Neural cell (in vitro differentiated cells): ENCODE results near the gene MAD2L2. TPM values are rescaled to one million over a fixed set of nuclear protein-coding genes. Genes with fewer than 3 reads are reported as not detected.

Experiments used
- H2AFZ ChIP-seq: fragments of 200-600, 300-800 bp; sonication (generic), shearing (Covaris generic); 2 replicates; pipeline ENCODE4 v1.6.0; 2014; ENCODE audit warnings: low read depth, mild to moderate bottlenecking, antibody characterized with exemption, low read length, moderate library complexity
- H3F3A ChIP-seq: fragments of 200-600 bp; shearing (Covaris generic); 2 replicates; pipeline ENCODE4 v1.6.1; 2016; ENCODE audit warnings: mild to moderate bottlenecking, moderate library complexity, mixed read lengths, antibody characterized with exemption, low read length; ENCODE audit not compliant: insufficient read depth, poor library complexity, severe bottlenecking
- H3K27ac ChIP-seq: fragments of 200-600, 300-800 bp; sonication (generic), shearing (Covaris generic); 2 replicates; pipeline ENCODE4 v1.5.1; 2014; ENCODE audit warnings: mild to moderate bottlenecking, low read length, moderate library complexity
- H3K27me3 ChIP-seq: fragments of 300-800, 200-600 bp; sonication (generic), shearing (Covaris generic); 2 replicates; pipeline ENCODE4 v1.6.0; 2014; ENCODE audit warnings: mild to moderate bottlenecking, low read depth, low read length, moderate library complexity; ENCODE audit not compliant: insufficient read depth
- H3K36me3 ChIP-seq: fragments of 300-800, 200-600 bp; sonication (generic), shearing (Covaris generic); 2 replicates; pipeline ENCODE4 v1.5.1; 2014; ENCODE audit warnings: mild to moderate bottlenecking, antibody characterized with exemption, low read length, moderate library complexity; ENCODE audit not compliant: insufficient read depth
- H3K4me2 ChIP-seq: fragments of 300-800, 200-600 bp; sonication (generic), shearing (Covaris generic); 2 replicates; pipeline ENCODE4 v1.6.0; 2014; ENCODE audit warnings: mild to moderate bottlenecking, low read length
- H3K4me3 ChIP-seq: fragments of 300-800, 200-600 bp; sonication (generic), shearing (Covaris generic); 2 replicates; pipeline ENCODE4 v1.5.1; 2014; ENCODE audit warnings: mild to moderate bottlenecking, low read length, moderate library complexity
- H3K79me2 ChIP-seq: fragments of 200-600 bp; shearing (Covaris generic); replicated peaks from 2 replicates; pipeline ENCODE4 v1.6.0; 2014; ENCODE audit warnings: mild to moderate bottlenecking, low read length, moderate library complexity; ENCODE audit not compliant: insufficient read depth
- H3K9ac ChIP-seq: fragments of 300-800, 200-600 bp; sonication (generic), shearing (Covaris generic); 2 replicates; pipeline ENCODE4 v1.6.1; 2016; ENCODE audit warnings: mild to moderate bottlenecking, low read length, mixed read lengths
- H3K9me2 ChIP-seq: fragments of 200-600 bp; shearing (Covaris generic); 2 replicates; pipeline ENCODE4 v1.6.1; 2016; ENCODE audit warnings: mild to moderate bottlenecking, low read length, mixed read lengths; ENCODE audit not compliant: insufficient read depth
- H3K9me3 ChIP-seq: fragments of 200-600, 300-800 bp; sonication (generic), shearing (Covaris generic); 2 replicates; pipeline ENCODE4 v1.6.1; 2016; ENCODE audit warnings: mild to moderate bottlenecking, mixed run types, low read length, moderate library complexity, mixed read lengths
- H4K20me1 ChIP-seq: fragments of 200-600 bp; shearing (Covaris generic); 2 replicates; pipeline ENCODE4 v1.6.1; 2016; ENCODE audit warnings: mild to moderate bottlenecking, mixed run types; ENCODE audit not compliant: insufficient read depth
- EP300 ChIP-seq: fragments of 450-650 bp; conservative IDR thresholded peaks from 2 replicates; pipeline ENCODE4 v1.6.1; 2014; ENCODE audit warnings: antibody characterized with exemption, mild to moderate bottlenecking, moderate library complexity; ENCODE audit not compliant: poor library complexity, severe bottlenecking
- EZH2 ChIP-seq: fragments of 200-600, 300-800 bp; shearing (Covaris generic), sonication (generic); IDR thresholded peaks from 2 replicates; pipeline ENCODE4 v1.6.1; 2014; ENCODE audit warnings: antibody characterized with exemption, low read length, borderline replicate concordance, mild to moderate bottlenecking; ENCODE audit not compliant: insufficient read depth, poor library complexity, severe bottlenecking
- MXI1 ChIP-seq: fragments of 450-650 bp; conservative IDR thresholded peaks from 2 replicates; pipeline ENCODE4 v1.6.1; 2014; ENCODE audit warnings: antibody characterized with exemption, mild to moderate bottlenecking; ENCODE audit not compliant: poor library complexity, severe bottlenecking
- POLR2AphosphoS5 ChIP-seq: IDR thresholded peaks from 2 replicates; pipeline ENCODE4 v1.6.1; 2012
- RAD21 ChIP-seq: fragments of 450-650 bp; conservative IDR thresholded peaks from 2 replicates; pipeline ENCODE4 v1.6.1; 2014; ENCODE audit warnings: antibody characterized with exemption, mild to moderate bottlenecking, moderate library complexity
- SMC3 ChIP-seq: fragments of 450-650 bp; conservative IDR thresholded peaks from 2 replicates; pipeline ENCODE4 v1.6.1; 2014; ENCODE audit warnings: antibody characterized with exemption, mild to moderate bottlenecking, moderate library complexity; ENCODE audit not compliant: poor library complexity
- TAF1 ChIP-seq: IDR thresholded peaks from 2 replicates; pipeline ENCODE4 v1.6.1; 2012; ENCODE audit warnings: low read depth
- polyA plus RNA-seq: library from polyadenylated mRNA; depleted of rRNA; stranded (reverse); fragments of >200 nt; gene quantifications from 2 replicates; pipeline ENCODE4 v1.2.3, GENCODE V29; 2014
- TF ChIP-seq, protein P1 (sequence below): IDR thresholded peaks from 2 replicates; pipeline ENCODE4 v1.6.1; 2012; ENCODE audit warnings: borderline replicate concordance
- TF ChIP-seq, protein P2 (sequence below): fragments of 450-650 bp; IDR thresholded peaks from 2 replicates; pipeline ENCODE4 v1.5.1; 2014; ENCODE audit warnings: antibody characterized with exemption, mild to moderate bottlenecking, moderate library complexity; ENCODE audit not compliant: poor library complexity, severe bottlenecking

MAD2L2 gene
- polyA plus RNA-seq, 1 donor from 2014 or later, result 182 TPM

DNA sequence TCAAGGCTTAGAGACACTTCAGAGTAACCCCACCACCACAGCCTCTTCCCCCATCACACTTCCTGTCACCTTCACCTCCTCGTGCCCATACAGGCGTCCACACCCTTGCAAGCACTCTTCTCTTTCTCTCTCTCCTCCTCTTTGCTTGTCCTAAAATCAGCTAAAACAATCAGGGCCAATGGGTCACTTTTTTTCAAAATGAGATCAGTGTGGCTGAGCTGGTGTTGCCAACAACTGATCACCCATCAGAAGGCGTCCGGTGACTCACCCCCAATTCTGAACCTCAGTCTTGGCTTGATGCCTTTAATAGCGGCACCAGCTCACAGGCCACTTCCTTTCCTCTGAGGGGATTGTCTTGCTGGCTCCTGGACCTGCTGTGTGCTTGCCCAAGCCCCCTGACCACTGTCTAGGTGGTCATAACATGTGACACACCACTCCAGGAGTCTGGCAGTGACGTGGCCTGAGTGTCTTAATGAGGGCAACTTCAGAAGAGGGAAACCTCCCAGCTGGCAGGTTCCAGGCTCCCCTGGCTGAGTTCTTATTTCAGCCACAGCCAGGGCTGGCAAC lies 12.2 kb upstream of the MAD2L2 start (continued):
- no peak for TF ChIP-seq MXI1
- no peak for TF ChIP-seq POLR2AphosphoS5
- no peak for TF ChIP-seq EZH2

DNA sequence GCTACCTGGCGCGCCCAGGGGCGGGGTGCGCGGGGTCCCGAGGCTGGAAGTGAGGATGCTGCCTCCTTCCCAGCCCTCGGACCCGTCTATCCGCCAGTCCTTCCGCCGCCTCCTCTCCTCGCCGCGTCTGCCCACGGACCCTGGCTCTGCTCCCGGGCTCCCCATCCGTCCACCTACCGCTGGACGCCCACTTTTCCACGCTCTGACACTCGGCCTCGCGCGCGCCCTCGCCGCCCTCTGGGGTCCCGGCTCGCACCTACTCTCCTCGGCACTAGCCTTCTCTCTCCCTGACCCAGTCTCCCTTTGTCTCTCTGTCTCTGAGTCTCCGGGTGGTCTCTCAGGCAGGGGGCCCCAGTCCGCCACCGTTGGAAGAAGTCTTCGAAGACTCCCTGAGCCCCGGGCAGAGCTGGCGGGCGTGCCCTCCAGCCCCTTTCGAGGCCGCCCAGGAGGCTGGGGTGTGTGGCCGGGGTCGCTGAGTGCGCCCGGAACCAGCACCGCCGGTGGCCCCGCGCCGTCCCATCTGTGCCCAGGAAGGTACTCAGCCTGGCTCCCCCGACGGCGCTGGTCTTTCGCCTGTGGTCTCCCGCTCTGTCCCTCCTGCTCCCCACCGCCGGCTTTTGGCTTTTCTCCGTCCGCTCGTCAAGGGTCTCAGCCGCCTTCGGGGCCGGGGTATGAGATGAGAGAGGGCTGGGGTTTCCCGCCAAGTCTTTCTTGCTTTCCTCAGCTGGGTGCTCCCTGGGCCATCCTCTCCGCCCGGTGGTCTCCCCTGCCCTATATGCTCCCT lies 11.2 kb upstream of the MAD2L2 start:
- H2AFZ ChIP-seq, result peak overlapping the region; percentile 76
- no peaks in the 10 kb centered on the region for H3F3A ChIP-seq
- H3K27ac ChIP-seq, result peak overlapping the region; percentile 44
- TF ChIP-seq, protein P1, sequence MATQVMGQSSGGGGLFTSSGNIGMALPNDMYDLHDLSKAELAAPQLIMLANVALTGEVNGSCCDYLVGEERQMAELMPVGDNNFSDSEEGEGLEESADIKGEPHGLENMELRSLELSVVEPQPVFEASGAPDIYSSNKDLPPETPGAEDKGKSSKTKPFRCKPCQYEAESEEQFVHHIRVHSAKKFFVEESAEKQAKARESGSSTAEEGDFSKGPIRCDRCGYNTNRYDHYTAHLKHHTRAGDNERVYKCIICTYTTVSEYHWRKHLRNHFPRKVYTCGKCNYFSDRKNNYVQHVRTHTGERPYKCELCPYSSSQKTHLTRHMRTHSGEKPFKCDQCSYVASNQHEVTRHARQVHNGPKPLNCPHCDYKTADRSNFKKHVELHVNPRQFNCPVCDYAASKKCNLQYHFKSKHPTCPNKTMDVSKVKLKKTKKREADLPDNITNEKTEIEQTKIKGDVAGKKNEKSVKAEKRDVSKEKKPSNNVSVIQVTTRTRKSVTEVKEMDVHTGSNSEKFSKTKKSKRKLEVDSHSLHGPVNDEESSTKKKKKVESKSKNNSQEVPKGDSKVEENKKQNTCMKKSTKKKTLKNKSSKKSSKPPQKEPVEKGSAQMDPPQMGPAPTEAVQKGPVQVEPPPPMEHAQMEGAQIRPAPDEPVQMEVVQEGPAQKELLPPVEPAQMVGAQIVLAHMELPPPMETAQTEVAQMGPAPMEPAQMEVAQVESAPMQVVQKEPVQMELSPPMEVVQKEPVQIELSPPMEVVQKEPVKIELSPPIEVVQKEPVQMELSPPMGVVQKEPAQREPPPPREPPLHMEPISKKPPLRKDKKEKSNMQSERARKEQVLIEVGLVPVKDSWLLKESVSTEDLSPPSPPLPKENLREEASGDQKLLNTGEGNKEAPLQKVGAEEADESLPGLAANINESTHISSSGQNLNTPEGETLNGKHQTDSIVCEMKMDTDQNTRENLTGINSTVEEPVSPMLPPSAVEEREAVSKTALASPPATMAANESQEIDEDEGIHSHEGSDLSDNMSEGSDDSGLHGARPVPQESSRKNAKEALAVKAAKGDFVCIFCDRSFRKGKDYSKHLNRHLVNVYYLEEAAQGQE, result no peak
- TF ChIP-seq TAF1, result no peak
- TF ChIP-seq, protein P2, sequence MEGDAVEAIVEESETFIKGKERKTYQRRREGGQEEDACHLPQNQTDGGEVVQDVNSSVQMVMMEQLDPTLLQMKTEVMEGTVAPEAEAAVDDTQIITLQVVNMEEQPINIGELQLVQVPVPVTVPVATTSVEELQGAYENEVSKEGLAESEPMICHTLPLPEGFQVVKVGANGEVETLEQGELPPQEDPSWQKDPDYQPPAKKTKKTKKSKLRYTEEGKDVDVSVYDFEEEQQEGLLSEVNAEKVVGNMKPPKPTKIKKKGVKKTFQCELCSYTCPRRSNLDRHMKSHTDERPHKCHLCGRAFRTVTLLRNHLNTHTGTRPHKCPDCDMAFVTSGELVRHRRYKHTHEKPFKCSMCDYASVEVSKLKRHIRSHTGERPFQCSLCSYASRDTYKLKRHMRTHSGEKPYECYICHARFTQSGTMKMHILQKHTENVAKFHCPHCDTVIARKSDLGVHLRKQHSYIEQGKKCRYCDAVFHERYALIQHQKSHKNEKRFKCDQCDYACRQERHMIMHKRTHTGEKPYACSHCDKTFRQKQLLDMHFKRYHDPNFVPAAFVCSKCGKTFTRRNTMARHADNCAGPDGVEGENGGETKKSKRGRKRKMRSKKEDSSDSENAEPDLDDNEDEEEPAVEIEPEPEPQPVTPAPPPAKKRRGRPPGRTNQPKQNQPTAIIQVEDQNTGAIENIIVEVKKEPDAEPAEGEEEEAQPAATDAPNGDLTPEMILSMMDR, result peak; percentile 11
- H3K9me2 ChIP-seq, result no peaks in the 10 kb centered on the region
- H3K79me2 ChIP-seq, result peaks cover 23% of the 10 kb centered on the region
- H3K27me3 ChIP-seq, result no peaks in the 10 kb centered on the region
- no peaks in the 10 kb centered on the region for H3K36me3 ChIP-seq
- H3K4me2 ChIP-seq, result peak overlapping the region; percentile 55
- H3K9ac ChIP-seq, result peak overlapping the region; percentile 90
- no peaks in the 10 kb centered on the region for H3K9me3 ChIP-seq
- H4K20me1 ChIP-seq, result no peaks in the 10 kb centered on the region
- H3K4me3 ChIP-seq, result peak overlapping the region; percentile 88

DNA sequence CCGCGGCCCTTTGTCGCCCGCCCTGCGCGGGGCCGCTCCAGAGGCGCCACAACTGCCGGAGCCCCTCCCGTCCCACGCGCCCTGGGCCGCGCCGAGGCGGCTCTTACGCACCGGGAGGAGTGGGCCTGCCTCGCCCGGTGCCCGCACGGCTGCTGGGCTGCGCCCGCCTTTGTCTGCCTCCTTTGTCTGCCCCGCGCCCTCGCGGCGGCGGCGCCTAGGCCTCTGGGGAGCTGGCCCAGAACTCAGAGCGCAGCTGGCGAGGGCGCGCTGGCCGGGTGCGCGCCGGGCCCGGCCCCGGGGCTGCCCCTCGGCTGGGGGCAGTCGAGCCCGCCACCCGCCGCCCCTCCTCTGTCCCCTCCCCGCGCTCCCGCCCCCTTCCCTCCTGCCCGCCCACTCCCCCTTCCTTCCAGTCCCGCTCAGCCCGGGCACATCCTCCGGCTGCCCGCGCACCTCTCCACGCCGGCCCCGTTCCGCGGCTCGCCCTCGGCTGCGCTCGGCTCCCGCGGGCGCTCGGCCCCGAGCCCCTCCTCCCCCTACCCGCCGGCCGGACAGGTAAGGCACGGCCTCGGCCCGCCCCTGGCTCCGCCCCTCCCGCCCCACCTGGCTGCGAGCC lies 10.5 kb upstream of the MAD2L2 start, which contains the start of gene DRAXIN:
DRAXIN (plus strand) TSS at position 409 of the 613 bp plus-strand sequence. CDS start 14,549 bp downstream, outside the sequence.
- Histone ChIP-seq H3K9ac (peak within 1 kb of the TSS; percentile 90), H3K36me3 (no peaks in the 10 kb centered on the region), H3F3A (no peaks in the 10 kb centered on the region), H4K20me1 (no peaks in the 10 kb centered on the region), H3K79me2 (peaks cover 30% of the 10 kb centered on the region), H3K27me3 (no peaks in the 10 kb centered on the region), H3K4me2 (peak within 1 kb of the TSS; percentile 89), H2AFZ (peak within 1 kb of the TSS; percentile 83), H3K9me3 (no peaks in the 10 kb centered on the region), H3K9me2 (no peaks in the 10 kb centered on the region), H3K27ac (peak within 1 kb of the TSS; percentile 78), H3K4me3 (peak within 1 kb of the TSS; percentile 88)
- TF ChIP-seq, protein P2, result no peak
- no peak for TF ChIP-seq RAD21
- no peak for TF ChIP-seq TAF1
- peak; percentile 68 for TF ChIP-seq POLR2AphosphoS5
- TF ChIP-seq, protein P1, result no peak
- TF ChIP-seq EP300, result no peak
- TF ChIP-seq SMC3, result no peak
- TF ChIP-seq EZH2, result no peak
- peak; percentile 40 for TF ChIP-seq MXI1
